Fibroblast of the aortic adventitia (primary cell): ENCODE data around the gene ADGRE2. TPM values are rescaled to one million over a fixed set of nuclear protein-coding genes. Genes with fewer than 3 reads are reported as not detected.
"Not testable (repeated sequence)": the region's sequence is repeated elsewhere in the genome, so short reads cannot be mapped to it uniquely, and the experiment has no call there.

Source experiments
- DNase-seq: peaks from one replicate; pipeline ENCODE4 v3.0.0-alpha.2; 2010; ENCODE audit warnings: low read depth
- H3K4me3 ChIP-seq: 2 replicates; pipeline ENCODE4 v1.5.1; 2011; ENCODE audit warnings: low read depth, mild to moderate bottlenecking, control low read depth, low read length, moderate library complexity
- total RNA-seq: library from RNA; depleted of rRNA; stranded (reverse); fragments of >200 nt; gene quantifications from 2 replicates; pipeline ENCODE4 v1.2.3, GENCODE V29; 2012; ENCODE audit warnings: low replicate concordance
- TF ChIP-seq, protein P1 (sequence below): IDR thresholded peaks from 2 replicates; pipeline ENCODE4 v1.5.1; 2011; ENCODE audit warnings: mild to moderate bottlenecking, low read length, control low read depth, inconsistent platforms; ENCODE audit not compliant: insufficient read depth

Gene ADGRE2
- 0.09 TPM in 1 of 2 replicates, not detected in the other for total RNA-seq

DNA sequence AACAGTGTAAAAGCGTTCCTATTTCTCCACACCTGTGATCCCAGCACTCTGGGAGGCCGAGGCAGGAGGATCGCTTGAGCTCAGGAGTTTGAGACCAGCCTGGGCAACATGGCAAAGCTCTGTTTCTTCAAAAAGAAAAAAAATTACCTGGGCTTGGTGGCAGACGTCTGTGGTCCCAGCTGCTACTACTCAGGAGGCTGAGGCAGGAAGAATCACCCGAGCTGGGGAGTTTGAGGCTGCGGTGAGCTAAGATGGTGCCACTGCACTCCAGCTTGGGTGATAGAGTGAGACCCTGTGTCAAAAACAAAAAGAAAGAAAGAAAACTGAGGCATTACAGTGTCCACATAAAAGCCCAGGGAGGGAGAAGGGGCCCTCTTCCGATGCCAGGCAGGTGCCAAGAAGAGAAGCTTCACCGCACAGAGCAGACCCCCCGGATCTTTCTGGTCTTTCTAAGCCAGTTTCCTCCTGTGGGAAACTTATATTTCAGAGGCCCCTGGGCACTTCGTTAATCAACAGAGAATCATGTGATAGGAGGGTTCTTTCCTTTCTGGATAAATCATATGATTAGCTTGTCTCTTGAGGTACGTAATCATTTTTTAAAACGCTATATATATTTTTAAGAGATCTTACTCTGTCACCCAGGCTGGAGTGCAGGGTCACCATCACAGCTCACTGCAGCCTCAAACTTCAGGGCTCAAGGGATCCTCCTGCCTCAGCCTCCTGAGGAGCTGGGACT, at the start of gene ADGRE2:
Gene ADGRE2 (minus strand): TSS at position 451 of the 736 bp plus-strand sequence. CDS start 1,804 bp downstream, outside the sequence.
- H3K4me3 ChIP-seq, DNase-seq: not testable (repeated sequence)

GRCh38 chr19:14826006-14826405, 47.6 kb upstream of the ADGRE2 start:
- TF ChIP-seq, protein P1, sequence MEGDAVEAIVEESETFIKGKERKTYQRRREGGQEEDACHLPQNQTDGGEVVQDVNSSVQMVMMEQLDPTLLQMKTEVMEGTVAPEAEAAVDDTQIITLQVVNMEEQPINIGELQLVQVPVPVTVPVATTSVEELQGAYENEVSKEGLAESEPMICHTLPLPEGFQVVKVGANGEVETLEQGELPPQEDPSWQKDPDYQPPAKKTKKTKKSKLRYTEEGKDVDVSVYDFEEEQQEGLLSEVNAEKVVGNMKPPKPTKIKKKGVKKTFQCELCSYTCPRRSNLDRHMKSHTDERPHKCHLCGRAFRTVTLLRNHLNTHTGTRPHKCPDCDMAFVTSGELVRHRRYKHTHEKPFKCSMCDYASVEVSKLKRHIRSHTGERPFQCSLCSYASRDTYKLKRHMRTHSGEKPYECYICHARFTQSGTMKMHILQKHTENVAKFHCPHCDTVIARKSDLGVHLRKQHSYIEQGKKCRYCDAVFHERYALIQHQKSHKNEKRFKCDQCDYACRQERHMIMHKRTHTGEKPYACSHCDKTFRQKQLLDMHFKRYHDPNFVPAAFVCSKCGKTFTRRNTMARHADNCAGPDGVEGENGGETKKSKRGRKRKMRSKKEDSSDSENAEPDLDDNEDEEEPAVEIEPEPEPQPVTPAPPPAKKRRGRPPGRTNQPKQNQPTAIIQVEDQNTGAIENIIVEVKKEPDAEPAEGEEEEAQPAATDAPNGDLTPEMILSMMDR, result no peak
- no peak overlapping the region for H3K4me3 ChIP-seq
- DNase-seq, result no peak

DNA sequence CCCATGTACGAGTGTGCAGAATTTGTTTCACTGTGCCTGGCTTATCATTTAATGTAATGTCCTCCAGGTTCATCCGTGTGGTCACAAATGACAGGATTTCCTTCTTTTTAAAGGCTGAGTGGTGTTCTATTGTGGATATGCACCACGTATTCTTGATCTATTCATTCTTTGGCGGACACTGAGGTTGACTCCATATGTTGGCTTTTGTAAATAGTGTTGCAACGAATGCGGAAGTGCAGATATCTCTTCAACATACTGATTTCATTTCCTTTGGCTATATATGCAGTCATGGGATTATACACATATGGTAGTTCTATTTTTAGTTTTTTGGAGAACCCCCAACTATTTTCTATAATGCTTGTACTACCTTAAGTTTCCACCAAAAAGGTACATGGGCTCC, 43.6 kb upstream of the ADGRE2 start:
- no peak overlapping the region for H3K4me3 ChIP-seq
- TF ChIP-seq, protein P1, result no peak
- DNase-seq, result no peak

DNA sequence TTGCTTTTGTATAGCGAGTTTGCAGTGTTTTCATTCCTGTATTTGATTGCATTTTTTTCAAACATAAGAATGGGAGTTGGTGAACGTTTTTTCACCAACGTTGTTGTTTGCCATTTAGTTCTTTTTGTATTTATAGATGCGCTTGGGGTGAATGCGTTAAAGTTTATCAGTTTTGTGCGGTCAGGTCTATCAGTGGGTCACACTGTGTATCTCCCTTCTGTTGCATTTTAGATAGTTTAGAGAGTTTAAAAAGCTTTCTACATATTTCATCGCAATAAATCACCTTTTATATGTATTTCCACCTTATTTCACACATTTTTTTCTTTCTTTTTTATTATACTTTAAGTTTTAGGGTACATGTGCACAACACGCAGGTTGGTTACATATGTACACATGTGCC, 40.2 kb upstream of the ADGRE2 start:
- DNase-seq, result no peak
- TF ChIP-seq, protein P1, result no peak
- H3K4me3 ChIP-seq, result no peak overlapping the region

- TF ChIP-seq, protein P1, result no peak
- no peak for DNase-seq
- H3K4me3 ChIP-seq, result no peak overlapping the region
These were observed 38.7 kb upstream of the ADGRE2 start for GRCh38 chr19:14817052-14817451.

DNA sequence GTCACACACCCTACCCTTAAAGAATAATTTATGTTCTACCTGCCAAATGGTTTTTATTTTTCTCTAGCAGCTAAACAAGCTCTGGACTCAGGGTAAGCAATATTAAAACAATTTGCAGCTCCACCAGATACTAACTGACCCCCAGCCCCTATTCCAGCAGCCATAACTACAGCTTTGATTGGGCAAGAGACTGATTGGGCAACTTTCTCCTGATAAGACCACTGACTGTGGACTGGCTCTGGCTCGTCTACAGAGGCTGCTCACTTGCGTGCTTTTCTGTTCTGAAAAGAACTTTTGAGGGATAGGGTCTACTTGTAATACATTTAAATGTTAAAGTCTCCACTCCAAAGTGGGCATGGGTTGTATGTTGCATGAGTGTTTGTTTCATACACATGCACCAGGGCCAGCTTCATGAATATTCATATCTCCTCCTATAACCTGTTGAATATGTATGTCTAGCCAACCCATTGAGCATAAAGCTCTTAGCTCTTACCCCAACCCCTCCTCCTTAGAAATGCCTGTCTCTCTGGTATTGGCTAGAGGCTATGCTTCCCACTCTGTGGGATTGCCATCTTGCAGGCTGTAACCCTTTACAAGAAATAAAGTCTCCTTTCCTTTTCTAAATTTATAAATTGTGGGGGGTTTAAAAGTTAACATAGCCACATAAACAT, 36.8 kb upstream of the ADGRE2 start:
- TF ChIP-seq, protein P1, result no peak
- no peak overlapping the region for H3K4me3 ChIP-seq
- DNase-seq, result no peak

GRCh38 chr19:14809272-14810057, 31.1 kb upstream of the ADGRE2 start:
- TF ChIP-seq, protein P1, result no peak
- no peak overlapping the region for H3K4me3 ChIP-seq
- no peak for DNase-seq
